GM19240 (cell line): Measurements from ENCODE around the gene HILPDA.
A peak's percentile ranks its signal among the peaks of the same experiment; 100 is the strongest.
"Not testable (repeated sequence)": the region's sequence is repeated elsewhere in the genome, so short reads cannot be mapped to it uniquely, and the experiment has no call there.

ENCODE experiments used
- DNase-seq: peaks from one replicate; pipeline ENCODE4 v3.0.0; 2011; ENCODE audit warnings: low spot score; ENCODE audit not compliant: insufficient read length

Gene HILPDA

GRCh38 chr7:128431221-128431620 is 24.5 kb upstream of the HILPDA start:
- no peak for DNase-seq

DNA sequence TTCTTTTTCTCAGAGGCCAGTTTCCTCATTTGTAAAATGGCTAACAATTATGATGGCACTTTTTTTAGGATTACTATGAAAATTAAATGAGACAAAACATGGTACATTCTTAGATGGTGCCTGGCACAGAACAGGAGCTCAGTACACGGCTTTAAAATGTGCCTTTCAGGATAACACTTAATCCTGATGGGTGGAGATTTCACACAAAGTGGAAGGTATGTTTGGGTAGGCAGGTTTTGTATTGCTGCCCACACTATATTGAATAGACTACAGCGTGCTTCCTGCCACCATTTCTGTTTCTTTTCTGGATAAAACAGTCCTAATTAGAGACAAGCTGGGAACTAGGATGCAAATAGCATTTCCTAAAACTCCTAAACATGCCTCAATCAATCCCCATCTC is 23.9 kb upstream of the HILPDA start:
- no peak for DNase-seq

GRCh38 chr7:128434413-128435326 is 21.0 kb upstream of the HILPDA start:
- no peak for DNase-seq

GRCh38 chr7:128435327-128435686 is 20.4 kb upstream of the HILPDA start:
- DNase-seq, result no peak

- no peak for DNase-seq
Measured at GRCh38 chr7:128437426-128438332, 18.0 kb upstream of the HILPDA start.

- no peak for DNase-seq
Measured at GRCh38 chr7:128442356-128442755, 13.3 kb upstream of the HILPDA start.

GRCh38 chr7:128443831-128444600 is 11.7 kb upstream of the HILPDA start:
- no peak for DNase-seq

- DNase-seq, result no peak
Measured at GRCh38 chr7:128446306-128446705, 9.4 kb upstream of the HILPDA start.

GRCh38 chr7:128447941-128448564 is 7.6 kb upstream of the HILPDA start:
- DNase-seq, result no peak

DNA sequence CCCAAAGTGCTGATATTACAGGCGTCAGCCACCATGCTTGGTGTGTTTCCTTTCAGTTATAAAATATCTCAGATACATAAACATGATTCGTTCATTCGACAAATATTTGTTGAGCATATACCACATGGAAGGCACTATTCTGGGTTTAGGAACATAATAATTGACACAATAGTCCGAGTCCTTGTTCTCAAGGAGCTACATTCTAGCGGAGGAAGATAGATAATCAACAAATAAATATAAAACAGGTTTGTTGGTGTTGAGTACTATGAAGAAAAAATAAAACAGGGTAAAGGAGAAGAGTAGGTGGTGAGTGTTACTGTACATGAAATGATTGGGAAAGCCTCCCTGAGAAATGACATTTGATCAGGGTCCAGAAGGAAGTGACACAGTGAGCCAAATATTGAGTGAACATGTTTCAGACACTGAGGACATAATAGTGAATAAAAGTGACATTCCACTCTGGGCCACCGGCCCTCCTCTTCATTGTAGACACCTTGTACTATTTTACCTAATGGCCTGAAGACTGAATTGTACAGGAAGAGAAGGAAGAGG is 6.9 kb upstream of the HILPDA start:
- no peak for DNase-seq

GRCh38 chr7:128450409-128450808 is 5.3 kb upstream of the HILPDA start:
- no peak for DNase-seq

DNA sequence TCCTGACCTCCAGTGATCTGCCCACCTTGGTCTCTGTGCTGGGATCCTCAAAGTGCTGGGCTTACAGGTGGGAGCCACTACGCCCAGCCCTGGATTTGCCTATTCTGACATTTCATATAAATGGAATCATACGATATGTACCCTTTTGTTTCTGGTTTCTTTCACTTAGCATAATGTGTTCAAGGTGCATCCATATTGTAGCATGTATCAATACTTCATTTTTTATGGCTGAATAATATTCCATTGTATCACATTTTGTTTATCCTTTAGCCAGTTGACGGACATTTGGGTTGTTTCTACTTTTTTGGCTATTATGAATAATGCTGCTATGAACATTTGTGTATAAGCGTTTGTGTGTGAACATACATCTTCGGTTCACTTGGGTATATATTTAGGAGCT is 4.8 kb upstream of the HILPDA start:
- no peak for DNase-seq

DNA sequence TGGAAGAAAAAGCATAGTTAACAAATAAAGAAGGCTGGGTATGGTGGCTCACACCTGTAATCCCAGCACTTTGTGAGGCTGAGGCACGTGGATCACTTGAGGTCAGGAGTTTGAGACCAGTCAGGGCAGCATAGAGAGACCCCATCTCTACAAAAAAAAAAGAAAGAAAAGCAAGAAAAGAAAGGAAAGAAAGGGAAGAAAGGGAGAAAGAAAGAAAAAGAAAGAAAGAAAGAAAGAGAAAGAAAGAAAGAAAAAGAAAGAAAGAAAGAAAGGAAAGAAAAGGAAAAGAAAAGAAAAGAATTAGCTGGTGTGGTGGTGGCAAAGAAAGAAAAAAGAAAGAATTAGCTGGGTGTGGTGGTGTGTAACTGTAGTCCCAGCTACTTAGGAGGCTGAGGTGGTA is 3.1 kb upstream of the HILPDA start:
- no peak for DNase-seq

DNA sequence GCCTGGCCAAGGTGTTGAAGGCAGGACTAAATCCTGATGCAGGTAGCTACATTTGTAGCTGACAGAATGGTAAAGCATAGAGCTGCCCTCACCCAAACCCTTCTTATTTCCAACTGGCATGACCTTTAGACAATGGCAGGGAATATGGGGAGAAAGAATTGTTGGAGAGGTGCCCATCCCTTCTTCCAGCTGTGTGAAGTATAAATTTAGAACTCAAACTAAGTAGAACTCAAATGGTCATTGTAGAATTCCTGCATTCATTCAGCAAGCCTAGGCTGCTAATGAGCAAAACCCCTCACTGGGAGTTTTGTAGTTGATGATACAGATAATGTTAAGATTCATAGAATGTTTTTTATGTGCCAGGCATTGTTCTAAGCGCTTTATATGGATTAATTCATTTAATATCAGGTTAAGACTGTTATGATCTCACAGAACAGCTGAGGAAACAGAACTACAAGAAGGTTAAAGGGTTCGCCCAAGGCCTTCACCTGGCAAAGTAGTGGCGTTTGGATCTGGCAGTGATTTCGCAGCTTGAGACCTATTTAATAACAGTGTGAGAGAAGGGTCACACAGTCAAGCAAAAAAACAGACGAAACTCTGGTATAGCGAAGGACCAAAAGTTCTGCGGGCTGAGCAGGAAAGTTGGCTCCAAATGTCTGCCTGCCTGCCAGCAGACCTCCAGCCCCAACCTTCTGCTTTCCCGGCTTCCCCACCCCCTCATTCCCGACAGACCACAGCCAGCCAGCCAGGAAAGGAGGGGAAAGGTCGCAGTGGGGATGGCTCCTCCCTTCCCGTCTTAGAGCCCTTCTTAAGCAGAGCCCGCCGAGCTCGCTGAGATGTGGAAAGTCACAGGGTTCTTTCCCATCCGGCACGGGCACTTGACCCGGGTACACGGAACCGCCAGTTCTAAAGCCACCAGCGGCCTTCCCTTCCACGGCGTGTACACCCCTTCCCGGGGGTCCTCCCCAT is 1.6 kb upstream of the HILPDA start:
- no peak for DNase-seq

DNA sequence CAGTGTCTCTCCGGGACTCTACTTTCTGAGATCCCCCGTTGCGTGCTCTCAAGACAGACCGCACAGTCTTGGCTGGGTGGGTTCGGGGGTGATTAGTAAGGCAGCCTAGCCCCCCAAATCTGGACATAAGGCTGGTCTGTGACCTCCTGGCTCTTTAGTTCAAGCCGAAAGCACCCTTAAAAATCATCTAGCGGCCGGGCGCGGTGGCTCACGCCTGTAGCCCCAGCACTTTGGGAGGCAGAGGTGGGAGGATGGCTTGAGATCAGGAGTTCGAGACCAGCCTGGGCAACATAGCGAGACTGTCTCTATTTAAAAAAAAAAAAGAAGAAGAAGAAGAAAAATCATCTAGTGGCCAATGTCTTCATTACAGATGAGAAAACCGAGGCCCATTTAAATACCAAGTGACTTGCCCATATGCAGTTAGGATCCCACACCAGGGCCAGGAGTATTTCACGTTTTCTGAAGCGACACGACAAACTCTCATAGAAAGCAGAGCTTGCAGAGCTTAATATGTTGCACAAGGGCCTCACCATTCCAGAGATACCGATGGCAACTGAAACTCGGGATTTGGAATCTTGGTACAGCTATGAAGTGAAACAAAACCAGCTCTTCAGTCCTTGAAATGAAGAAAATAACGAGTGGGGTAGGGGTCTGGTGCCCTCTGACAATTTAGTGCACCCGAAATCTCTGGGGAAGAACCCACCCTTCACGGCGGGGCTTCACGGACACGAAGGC is 703 bp upstream of the HILPDA start:
- no peak for DNase-seq

DNA sequence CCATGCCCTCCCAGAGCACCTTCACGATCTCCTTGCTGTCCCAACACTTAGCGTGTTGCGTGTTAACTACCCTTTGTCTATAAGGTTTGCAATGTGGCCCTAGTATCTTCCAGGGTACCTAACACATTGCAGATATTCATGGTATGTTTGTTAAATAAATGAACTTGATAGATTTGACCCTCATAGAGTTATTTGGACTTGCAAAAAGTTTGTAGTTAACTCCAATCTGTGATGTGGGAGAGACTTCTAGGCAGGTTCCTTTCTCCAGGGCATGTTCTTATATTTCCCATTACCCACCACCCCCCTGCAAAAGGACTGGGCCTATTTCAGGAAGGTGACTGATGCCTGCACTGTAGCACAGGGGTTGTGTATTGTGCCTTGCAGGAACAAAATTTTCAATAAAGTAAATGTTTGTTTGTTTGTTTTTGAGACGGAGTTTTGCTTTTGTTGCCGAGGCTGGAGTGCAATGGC is 612 bp downstream of the HILPDA start:
- no peak for DNase-seq

GRCh38 chr7:128457385-128457784 is 1.7 kb downstream of the HILPDA start:
- DNase-seq, result not testable (repeated sequence)

- peak; percentile 19 for DNase-seq
Measured at GRCh38 chr7:128458956-128459355, 3.3 kb downstream of the HILPDA start.

- peak; percentile 43 for DNase-seq
Measured at GRCh38 chr7:128459394-128459878, 3.8 kb downstream of the HILPDA start.
